Activated T-cell treated with anti-CD3 and anti-CD28 coated beads, Interleukin-2, amount 50 U/mL, for 1 hour (primary cell): Measurements from ENCODE around the gene SEMA4A.
"Not testable (repeated sequence)": the region's sequence is repeated elsewhere in the genome, so short reads cannot be mapped to it uniquely, and the experiment has no call there.

Experiments used
- DNase-seq: peaks from one replicate; pipeline ENCODE4 v3.0.0-alpha.2; 2020

The SEMA4A gene

GRCh38 chr1:156162430-156163037 is 9.1 kb downstream of the SEMA4A start:
- no peak for DNase-seq

GRCh38 chr1:156163712-156164111 is 10.3 kb downstream of the SEMA4A start:
- no peak for DNase-seq

- DNase-seq, result no peak
Observed at GRCh38 chr1:156164125-156164831, 10.9 kb downstream of the SEMA4A start.

- DNase-seq, result no peak
Observed at GRCh38 chr1:156165083-156165482, 11.7 kb downstream of the SEMA4A start.

GRCh38 chr1:156167536-156167935 is 14.2 kb downstream of the SEMA4A start:
- no peak for DNase-seq

GRCh38 chr1:156172696-156173470 is 19.5 kb downstream of the SEMA4A start:
- DNase-seq, result no peak

- DNase-seq, result no peak
Observed at GRCh38 chr1:156176610-156177210, 23.3 kb downstream of the SEMA4A start.

GRCh38 chr1:156177919-156178654 is 24.7 kb downstream of the SEMA4A start:
- no peak for DNase-seq

GRCh38 chr1:156180471-156180870 is 27.1 kb downstream of the SEMA4A start:
- DNase-seq, result no peak

- DNase-seq, result not testable (repeated sequence)
Observed at GRCh38 chr1:156181391-156181924, 28.1 kb downstream of the SEMA4A start.

GRCh38 chr1:156182010-156182779 is 28.8 kb downstream of the SEMA4A start:
- not testable (repeated sequence) for DNase-seq

GRCh38 chr1:156186347-156187177 is 33.2 kb downstream of the SEMA4A start:
- DNase-seq, result not testable (repeated sequence)

- DNase-seq, result not testable (repeated sequence)
Observed at GRCh38 chr1:156190265-156190664, 36.9 kb downstream of the SEMA4A start.

GRCh38 chr1:156191292-156191964 is 38.0 kb downstream of the SEMA4A start:
- no peak for DNase-seq

- no peak for DNase-seq
Observed at GRCh38 chr1:156193208-156193487, 39.8 kb downstream of the SEMA4A start.

GRCh38 chr1:156193488-156194299 is 40.3 kb downstream of the SEMA4A start, which contains the start of gene SLC25A44:
Gene SLC25A44, plus strand, starts transcription at chr1:156194104. Its CDS starts 5,744 bp downstream, at chr1:156199848.
- peak; percentile 95 for DNase-seq

GRCh38 chr1:156194300-156194652 is 40.9 kb downstream of the SEMA4A start:
- no peak for DNase-seq

- no peak for DNase-seq
Observed at GRCh38 chr1:156195853-156196252, 42.5 kb downstream of the SEMA4A start.

- DNase-seq, result no peak
Observed at GRCh38 chr1:156196445-156196844, 43.1 kb downstream of the SEMA4A start.
